Measurements from ENCODE around the gene SLC2A14.
"Not testable (repeated sequence)": the region's sequence is repeated elsewhere in the genome, so short reads cannot be mapped to it uniquely, and the experiment has no call there.

The SLC2A14 gene

DNA sequence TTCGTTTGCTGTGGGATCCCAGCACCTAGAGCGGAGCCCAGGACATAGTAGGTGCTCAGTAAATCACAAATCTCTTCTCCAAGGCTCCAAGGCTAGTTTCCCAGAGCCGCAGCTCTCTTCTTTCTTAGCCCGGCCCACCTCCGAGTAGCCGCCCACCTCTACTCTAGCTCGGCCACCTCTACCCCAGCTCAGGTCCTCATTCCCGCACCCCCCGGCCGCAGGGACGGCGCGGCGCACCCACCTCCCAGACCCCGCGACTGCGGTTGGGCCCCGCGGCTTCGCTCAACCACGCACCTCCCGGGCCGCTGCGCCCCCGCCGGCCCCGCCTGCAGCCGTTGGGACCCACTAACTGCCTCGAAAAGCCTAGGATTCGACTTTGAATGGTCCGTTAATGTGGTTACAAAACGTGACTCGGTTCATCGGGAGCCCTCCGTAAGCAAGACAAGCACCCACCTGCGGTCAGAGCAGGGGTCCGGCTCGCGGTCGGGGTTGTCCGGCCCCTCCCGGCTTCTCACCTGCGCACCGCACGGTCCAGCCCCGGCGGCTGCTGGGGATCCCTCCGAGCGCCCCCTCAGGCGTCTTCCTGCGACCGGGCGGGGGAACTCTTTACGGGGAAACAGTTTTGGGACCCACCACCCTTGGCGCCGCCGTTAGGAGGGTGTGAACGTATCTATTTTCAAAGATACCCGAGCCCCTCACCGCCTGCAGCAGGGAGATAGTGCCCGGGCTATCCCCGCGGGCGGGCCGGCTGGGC, at the start of gene SLC2A14:
SLC2A14 (minus strand) TSS at position 350 of the 754 bp plus-strand sequence. CDS start 3,035 bp downstream, outside the sequence.
- H3K4me3 ChIP-seq (ENCODE audit: low read depth, low read length): peak within 1 kb of the TSS; percentile 27
- in situ Hi-C loops (cut with HindIII; ENCODE audit: low sequenced_read_pairs): no loop called here
- DNase-seq (ENCODE audit: low read depth): no peak
- TF ChIP-seq, protein P1, sequence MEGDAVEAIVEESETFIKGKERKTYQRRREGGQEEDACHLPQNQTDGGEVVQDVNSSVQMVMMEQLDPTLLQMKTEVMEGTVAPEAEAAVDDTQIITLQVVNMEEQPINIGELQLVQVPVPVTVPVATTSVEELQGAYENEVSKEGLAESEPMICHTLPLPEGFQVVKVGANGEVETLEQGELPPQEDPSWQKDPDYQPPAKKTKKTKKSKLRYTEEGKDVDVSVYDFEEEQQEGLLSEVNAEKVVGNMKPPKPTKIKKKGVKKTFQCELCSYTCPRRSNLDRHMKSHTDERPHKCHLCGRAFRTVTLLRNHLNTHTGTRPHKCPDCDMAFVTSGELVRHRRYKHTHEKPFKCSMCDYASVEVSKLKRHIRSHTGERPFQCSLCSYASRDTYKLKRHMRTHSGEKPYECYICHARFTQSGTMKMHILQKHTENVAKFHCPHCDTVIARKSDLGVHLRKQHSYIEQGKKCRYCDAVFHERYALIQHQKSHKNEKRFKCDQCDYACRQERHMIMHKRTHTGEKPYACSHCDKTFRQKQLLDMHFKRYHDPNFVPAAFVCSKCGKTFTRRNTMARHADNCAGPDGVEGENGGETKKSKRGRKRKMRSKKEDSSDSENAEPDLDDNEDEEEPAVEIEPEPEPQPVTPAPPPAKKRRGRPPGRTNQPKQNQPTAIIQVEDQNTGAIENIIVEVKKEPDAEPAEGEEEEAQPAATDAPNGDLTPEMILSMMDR (IDR thresholded peaks at IDR 0.05; ENCODE audit: low read depth, low read length, missing control alignments): no peak

- in situ Hi-C loops (cut with HindIII; ENCODE audit: low sequenced_read_pairs); H3K4me3 ChIP-seq (ENCODE audit: low read depth, low read length); DNase-seq (ENCODE audit: low read depth): not testable (repeated sequence)
These were observed 48.5 kb upstream of the SLC2A14 start for GRCh38 chr12:7921181-7921580.

DNA sequence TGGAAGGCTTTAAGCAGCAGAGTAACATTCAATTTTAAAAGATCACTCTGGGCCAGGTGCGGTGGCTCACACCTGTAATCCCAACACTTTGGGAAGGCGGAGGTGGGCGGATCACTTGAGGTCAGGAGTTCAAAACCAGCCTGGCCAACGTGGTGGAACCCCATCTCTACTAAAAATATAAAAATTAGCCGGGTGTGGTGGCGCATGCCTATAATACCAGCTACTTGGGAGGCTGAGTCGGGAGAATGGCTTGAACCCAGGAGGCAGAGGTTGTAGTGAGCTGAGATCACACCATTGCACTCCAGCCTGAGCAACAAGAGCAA, 45.5 kb upstream of the SLC2A14 start:
- in situ Hi-C loops (cut with HindIII; ENCODE audit: low sequenced_read_pairs); DNase-seq (ENCODE audit: low read depth); H3K4me3 ChIP-seq (ENCODE audit: low read depth, low read length): not testable (repeated sequence)

- no peak overlapping the region for H3K4me3 ChIP-seq (ENCODE audit: low read depth, low read length)
- in situ Hi-C loops (cut with HindIII; ENCODE audit: low sequenced_read_pairs): no loop called here
- no peak for DNase-seq (ENCODE audit: low read depth)
- TF ChIP-seq, protein P1 (IDR thresholded peaks at IDR 0.05; ENCODE audit: low read depth, low read length, missing control alignments): no peak
These were observed 44.9 kb upstream of the SLC2A14 start for GRCh38 chr12:7917392-7918267.

GRCh38 chr12:7916936-7917335, 44.2 kb upstream of the SLC2A14 start:
- no peak for DNase-seq (ENCODE audit: low read depth)
- H3K4me3 ChIP-seq (ENCODE audit: low read depth, low read length): no peak overlapping the region
- TF ChIP-seq, protein P1 (IDR thresholded peaks at IDR 0.05; ENCODE audit: low read depth, low read length, missing control alignments): no peak
- in situ Hi-C loops (cut with HindIII; ENCODE audit: low sequenced_read_pairs): no loop called here

GRCh38 chr12:7915661-7916403, 43.1 kb upstream of the SLC2A14 start:
- in situ Hi-C loops (cut with HindIII; ENCODE audit: low sequenced_read_pairs): no loop called here
- no peak overlapping the region for H3K4me3 ChIP-seq (ENCODE audit: low read depth, low read length)
- DNase-seq (ENCODE audit: low read depth): no peak
- TF ChIP-seq, protein P1 (IDR thresholded peaks at IDR 0.05; ENCODE audit: low read depth, low read length, missing control alignments): no peak

GRCh38 chr12:7910106-7910505, 37.4 kb upstream of the SLC2A14 start:
- DNase-seq (ENCODE audit: low read depth); H3K4me3 ChIP-seq (ENCODE audit: low read depth, low read length); in situ Hi-C loops (cut with HindIII; ENCODE audit: low sequenced_read_pairs): not testable (repeated sequence)

All from astrocyte of the cerebellum (primary cell).